ENCODE results near the gene LRRTM4. TPM values are rescaled to one million over a fixed set of nuclear protein-coding genes. Genes with fewer than 3 reads are reported as not detected.

Gene LRRTM4
- total RNA-seq, 2 donors from 2014 or later: 0.33 TPM; not detected in 1

- no peaks in the 10 kb centered on the region for H3K36me3 ChIP-seq (replicated peaks in 1 of 2; ENCODE audit: insufficient read depth in 1 of 2, low read depth in 2 of 2)
- H3K27ac ChIP-seq: no peak overlapping the region
- no peak for TF ChIP-seq POLR2A (IDR thresholded peaks at IDR 0.05)
- TF ChIP-seq, protein P1, sequence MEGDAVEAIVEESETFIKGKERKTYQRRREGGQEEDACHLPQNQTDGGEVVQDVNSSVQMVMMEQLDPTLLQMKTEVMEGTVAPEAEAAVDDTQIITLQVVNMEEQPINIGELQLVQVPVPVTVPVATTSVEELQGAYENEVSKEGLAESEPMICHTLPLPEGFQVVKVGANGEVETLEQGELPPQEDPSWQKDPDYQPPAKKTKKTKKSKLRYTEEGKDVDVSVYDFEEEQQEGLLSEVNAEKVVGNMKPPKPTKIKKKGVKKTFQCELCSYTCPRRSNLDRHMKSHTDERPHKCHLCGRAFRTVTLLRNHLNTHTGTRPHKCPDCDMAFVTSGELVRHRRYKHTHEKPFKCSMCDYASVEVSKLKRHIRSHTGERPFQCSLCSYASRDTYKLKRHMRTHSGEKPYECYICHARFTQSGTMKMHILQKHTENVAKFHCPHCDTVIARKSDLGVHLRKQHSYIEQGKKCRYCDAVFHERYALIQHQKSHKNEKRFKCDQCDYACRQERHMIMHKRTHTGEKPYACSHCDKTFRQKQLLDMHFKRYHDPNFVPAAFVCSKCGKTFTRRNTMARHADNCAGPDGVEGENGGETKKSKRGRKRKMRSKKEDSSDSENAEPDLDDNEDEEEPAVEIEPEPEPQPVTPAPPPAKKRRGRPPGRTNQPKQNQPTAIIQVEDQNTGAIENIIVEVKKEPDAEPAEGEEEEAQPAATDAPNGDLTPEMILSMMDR (IDR thresholded peaks at IDR 0.05): no peak
- H3K4me3 ChIP-seq: no peak overlapping the region
- no peaks in the 10 kb centered on the region for H3K9me3 ChIP-seq
- ATAC-seq (no peak), DNase-seq (no peak)
- intact Hi-C loops (cut with DNase I): no loop called here
- H3K27me3 ChIP-seq: no peaks in the 10 kb centered on the region
- no peaks in the 10 kb centered on the region for H3K4me1 ChIP-seq
Observed at GRCh38 chr2:76733736-76734135, 788.4 kb downstream of the LRRTM4 start.

DNA sequence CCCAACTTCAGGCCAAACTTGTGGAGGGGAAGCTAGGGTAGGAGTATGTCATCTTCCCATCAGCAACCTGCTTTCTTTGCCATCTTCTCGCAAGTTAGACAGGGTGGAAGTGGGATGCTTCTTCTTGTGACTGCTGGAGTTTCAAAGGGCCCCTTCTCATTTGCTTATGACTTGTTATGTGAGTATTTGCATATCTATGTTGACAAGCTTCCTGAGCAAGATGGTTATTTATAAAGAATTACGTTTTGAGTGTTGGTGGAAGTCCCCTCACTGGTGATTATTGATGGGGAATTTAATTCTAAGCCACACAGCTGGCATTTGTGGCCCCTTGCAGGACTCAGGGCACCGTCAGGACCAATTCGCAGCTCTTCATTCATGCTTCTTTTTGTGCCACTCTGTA lies 791.0 kb downstream of the LRRTM4 start:
- Histone ChIP-seq H3K4me3 (no peak overlapping the region), H3K36me3 (replicated peaks in 1 of 2; ENCODE audit: insufficient read depth in 1 of 2, low read depth in 2 of 2) (no peaks in the 10 kb centered on the region), H3K27ac (no peak overlapping the region), H3K9me3 (no peaks in the 10 kb centered on the region), H3K27me3 (no peaks in the 10 kb centered on the region), H3K4me1 (no peaks in the 10 kb centered on the region)
- intact Hi-C loops (cut with DNase I): no loop called here
- ATAC-seq (no peak), DNase-seq (no peak)
- no peak for TF ChIP-seq POLR2A (IDR thresholded peaks at IDR 0.05)
- TF ChIP-seq, protein P1 (IDR thresholded peaks at IDR 0.05): no peak
- 44 to 61% methylated on average over 4 of the region's 4 CpGs for WGBS, 2 donors

DNA sequence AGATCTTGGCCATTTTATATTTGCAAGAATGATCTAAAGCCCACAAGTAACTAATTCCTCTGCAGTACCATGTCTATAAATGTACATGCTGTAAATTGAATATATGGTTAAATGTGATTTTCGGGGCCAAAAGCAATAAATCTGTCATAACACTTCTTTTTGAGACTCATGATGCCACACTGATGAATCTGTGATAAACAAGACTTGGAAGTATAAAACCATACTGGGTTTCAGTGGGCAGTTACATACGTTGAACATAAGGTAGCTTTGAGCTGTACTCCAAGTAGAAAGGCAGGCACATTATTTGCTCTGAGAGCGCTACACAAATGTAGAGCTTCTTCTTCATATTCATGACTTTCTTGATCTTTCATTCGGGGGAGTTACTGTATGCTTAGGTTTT lies 792.2 kb downstream of the LRRTM4 start:
- Histone ChIP-seq H3K36me3 (replicated peaks in 1 of 2; ENCODE audit: insufficient read depth in 1 of 2, low read depth in 2 of 2) (no peaks in the 10 kb centered on the region), H3K9me3 (no peaks in the 10 kb centered on the region), H3K27me3 (no peaks in the 10 kb centered on the region), H3K4me3 (no peak overlapping the region), H3K27ac (no peak overlapping the region), H3K4me1 (no peaks in the 10 kb centered on the region)
- 62 to 72% methylated on average over 4 of the region's 4 CpGs for WGBS, 2 donors
- intact Hi-C loops (cut with DNase I): no loop called here
- TF ChIP-seq POLR2A (IDR thresholded peaks at IDR 0.05): no peak
- TF ChIP-seq, protein P1 (IDR thresholded peaks at IDR 0.05): no peak
- DNase-seq (no peak), ATAC-seq (no peak)

GRCh38 chr2:76721226-76721625 lies 801.0 kb downstream of the LRRTM4 start:
- H3K27ac ChIP-seq: no peak overlapping the region
- no peaks in the 10 kb centered on the region for H3K27me3 ChIP-seq

GRCh38 chr2:76713312-76713711 lies 808.9 kb downstream of the LRRTM4 start:
- Histone ChIP-seq H3K27me3 (no peaks in the 10 kb centered on the region), H3K9me3 (no peaks in the 10 kb centered on the region), H3K27ac (no peak overlapping the region), H3K4me1 (no peaks in the 10 kb centered on the region), H3K4me3 (no peak overlapping the region), H3K36me3 (replicated peaks in 1 of 2; ENCODE audit: insufficient read depth in 1 of 2, low read depth in 2 of 2) (no peaks in the 10 kb centered on the region)
- 73 to 74% methylated on average over 3 of the region's 3 CpGs for WGBS, 2 donors
- no peak for DNase-seq
- intact Hi-C loops (cut with DNase I): no loop called here
- no peak for ATAC-seq
- TF ChIP-seq, protein P1 (IDR thresholded peaks at IDR 0.05): no peak
- TF ChIP-seq POLR2A (IDR thresholded peaks at IDR 0.05): no peak

More at GRCh38 chr2:76721226-76721625, 801.0 kb downstream of the LRRTM4 start:
- Histone ChIP-seq H3K9me3 (no peaks in the 10 kb centered on the region), H3K4me3 (no peak overlapping the region), H3K36me3 (replicated peaks in 1 of 2; ENCODE audit: insufficient read depth in 1 of 2, low read depth in 2 of 2) (no peaks in the 10 kb centered on the region), H3K4me1 (no peaks in the 10 kb centered on the region)
- 58 to 59% methylated on average over 3 of the region's 3 CpGs for WGBS, 2 donors
- ATAC-seq: no peak
- no peak for DNase-seq
- intact Hi-C loops (cut with DNase I): no loop called here
- TF ChIP-seq, protein P1 (IDR thresholded peaks at IDR 0.05): no peak
- no peak for TF ChIP-seq POLR2A (IDR thresholded peaks at IDR 0.05)
